Fibroblast of lung (primary cell): ENCODE data around the gene PCBP4.

Experiments used
- CTCF ChIP-seq, 2 donors: IDR thresholded peaks in 1 of 2; conservative IDR thresholded peaks in 1 of 2; 1 replicate in 1 of 2; 2 replicates in 1 of 2; pipeline ENCODE4 v1.5.1; 2011 to 2012; ENCODE audit warnings: low read length in 2 of 2, control low read depth in 1 of 2, inconsistent platforms in 1 of 2, low read depth in 1 of 2, mild to moderate bottlenecking in 1 of 2
- EZH2 ChIP-seq: IDR thresholded peaks from 2 replicates; pipeline ENCODE4 v1.5.1; 2012; ENCODE audit warnings: low read length, control low read depth, mild to moderate bottlenecking; ENCODE audit errors: missing control alignments

- TF ChIP-seq CTCF (conservative IDR thresholded peaks at IDR 0.05 in 1 of 2, IDR thresholded peaks at IDR 0.05 in 1 of 2; ENCODE audit: low read depth in 1 of 2, low read length in 2 of 2) (peak; percentile 31 to 53), EZH2 (no peak)
These were observed 47.4 kb upstream of the PCBP4 start for GRCh38 chr3:52014613-52015012.
